ENCODE data around the gene PTPRM. TPM values are rescaled to one million over a fixed set of nuclear protein-coding genes. Genes with fewer than 3 reads are reported as not detected.

Gene PTPRM
- total RNA-seq, 1 experiment from 2014 or later, result 6.2 TPM

DNA sequence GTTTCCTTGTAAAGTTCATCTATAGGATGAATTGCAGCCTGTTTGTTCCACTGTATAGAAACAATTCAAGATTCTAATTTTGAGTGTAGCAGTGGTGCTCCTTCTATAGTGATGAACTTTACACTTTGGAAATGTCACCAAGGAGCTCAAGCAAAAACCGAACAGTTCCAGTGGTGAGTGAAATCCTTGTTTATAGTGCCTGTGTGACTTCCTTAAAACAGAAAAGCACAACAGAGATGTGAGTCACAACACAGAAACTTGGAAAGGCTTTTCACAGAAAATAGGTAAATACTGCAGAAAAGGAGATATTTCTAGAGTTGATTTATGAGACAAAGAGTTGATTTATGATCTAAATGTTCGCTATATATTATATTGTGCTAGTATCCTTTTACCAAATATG, 482.0 kb downstream of the PTPRM start:
- Histone ChIP-seq H2BK120ac (ENCODE audit: low read depth, low read length, poor library complexity, severe bottlenecking) (no peak overlapping the region), H3K9ac (ENCODE audit: extremely low read depth, insufficient read length, low read length) (no peak overlapping the region), H3K79me2 (ENCODE audit: insufficient read depth, low read length) (no peaks in the 10 kb centered on the region; the same call in 1 of the 2 replicates), H3K27me3 (ENCODE audit: insufficient read depth, low read length) (no peaks in the 10 kb centered on the region), H3K18ac (ENCODE audit: insufficient read length, low read depth, low read length) (no peak overlapping the region), H3K23ac (ENCODE audit: insufficient read length, low read depth, low read length) (no peak overlapping the region), H3K14ac (ENCODE audit: insufficient read depth, low read length) (no peak overlapping the region), H4K8ac (replicated peaks; ENCODE audit: insufficient read length, low read depth, low read length) (no peak overlapping the region), H3K79me1 (ENCODE audit: insufficient read depth, low read depth, low read length, poor library complexity, severe bottlenecking) (no peaks in the 10 kb centered on the region), H3K4me2 (ENCODE audit: insufficient read depth, insufficient read length, low read length) (no peak overlapping the region), H2AFZ (ENCODE audit: low read length) (no peak overlapping the region), H3K4ac (ENCODE audit: low read depth, low read length) (no peak overlapping the region), H3K27ac (ENCODE audit: insufficient read length, low read depth, low read length) (no peak overlapping the region), H3K9me3 (ENCODE audit: control insufficient read depth, low read depth, low read length) (no peaks in the 10 kb centered on the region), H3K4me1 (ENCODE audit: insufficient read depth, low read length) (peaks cover 7% of the 10 kb centered on the region; the same call in 1 of the 2 replicates), H4K5ac (ENCODE audit: insufficient read length, low read depth, low read length) (no peak overlapping the region), H2AK5ac (ENCODE audit: insufficient read length, low read length) (no peak overlapping the region), H2BK12ac (ENCODE audit: insufficient read length, low read depth, low read length) (no peak overlapping the region), H3K23me2 (ENCODE audit: insufficient read length, low read depth, low read length, poor library complexity, severe bottlenecking) (no peaks in the 10 kb centered on the region), H4K91ac (ENCODE audit: insufficient read length, low read depth, low read length) (no peak overlapping the region), H4K20me1 (ENCODE audit: control insufficient read depth, insufficient read depth, insufficient read length) (no peaks in the 10 kb centered on the region), H3T11ph (ENCODE audit: low read length) (no peak overlapping the region), H2BK15ac (ENCODE audit: low read depth, low read length) (no peak overlapping the region), H2BK5ac (ENCODE audit: insufficient read length, low read length) (no peak overlapping the region), H3K56ac (ENCODE audit: insufficient read length, low read depth, low read length) (no peak overlapping the region), H2BK20ac (ENCODE audit: low read depth, low read length, poor library complexity, severe bottlenecking) (no peak overlapping the region)
- Mint-ChIP-seq H3K36me3 (ENCODE audit: insufficient read depth in 1 of 3, low read depth in 3 of 3) (no peaks in the 10 kb centered on the region), H3K9me3 (no peaks in the 10 kb centered on the region), H3K27ac (no peak overlapping the region), H3K4me1 (peaks cover 21 to 24% of the 10 kb centered on the region in 2 experiments), H3K27me3 (ENCODE audit: low read depth) (no peaks in the 10 kb centered on the region), H3K4me3 (no peak overlapping the region)
- WGBS (ENCODE audit: extremely low coverage, insufficient read length, low lambda C conversion rate), result no CpG with 5 or more reads among the region's 2 CpGs
- TF ChIP-seq, protein P1, sequence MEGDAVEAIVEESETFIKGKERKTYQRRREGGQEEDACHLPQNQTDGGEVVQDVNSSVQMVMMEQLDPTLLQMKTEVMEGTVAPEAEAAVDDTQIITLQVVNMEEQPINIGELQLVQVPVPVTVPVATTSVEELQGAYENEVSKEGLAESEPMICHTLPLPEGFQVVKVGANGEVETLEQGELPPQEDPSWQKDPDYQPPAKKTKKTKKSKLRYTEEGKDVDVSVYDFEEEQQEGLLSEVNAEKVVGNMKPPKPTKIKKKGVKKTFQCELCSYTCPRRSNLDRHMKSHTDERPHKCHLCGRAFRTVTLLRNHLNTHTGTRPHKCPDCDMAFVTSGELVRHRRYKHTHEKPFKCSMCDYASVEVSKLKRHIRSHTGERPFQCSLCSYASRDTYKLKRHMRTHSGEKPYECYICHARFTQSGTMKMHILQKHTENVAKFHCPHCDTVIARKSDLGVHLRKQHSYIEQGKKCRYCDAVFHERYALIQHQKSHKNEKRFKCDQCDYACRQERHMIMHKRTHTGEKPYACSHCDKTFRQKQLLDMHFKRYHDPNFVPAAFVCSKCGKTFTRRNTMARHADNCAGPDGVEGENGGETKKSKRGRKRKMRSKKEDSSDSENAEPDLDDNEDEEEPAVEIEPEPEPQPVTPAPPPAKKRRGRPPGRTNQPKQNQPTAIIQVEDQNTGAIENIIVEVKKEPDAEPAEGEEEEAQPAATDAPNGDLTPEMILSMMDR (conservative IDR thresholded peaks at IDR 0.05), result no peak
- DNase-seq, result no peak
